ENCODE results near the gene PIP4K2A. TPM values are rescaled to one million over a fixed set of nuclear protein-coding genes. Genes with fewer than 3 reads are reported as not detected.

PIP4K2A gene
- total and polyA plus RNA-seq, 2 experiments from 2014 or later: 16.5 to 31.1 TPM

DNA sequence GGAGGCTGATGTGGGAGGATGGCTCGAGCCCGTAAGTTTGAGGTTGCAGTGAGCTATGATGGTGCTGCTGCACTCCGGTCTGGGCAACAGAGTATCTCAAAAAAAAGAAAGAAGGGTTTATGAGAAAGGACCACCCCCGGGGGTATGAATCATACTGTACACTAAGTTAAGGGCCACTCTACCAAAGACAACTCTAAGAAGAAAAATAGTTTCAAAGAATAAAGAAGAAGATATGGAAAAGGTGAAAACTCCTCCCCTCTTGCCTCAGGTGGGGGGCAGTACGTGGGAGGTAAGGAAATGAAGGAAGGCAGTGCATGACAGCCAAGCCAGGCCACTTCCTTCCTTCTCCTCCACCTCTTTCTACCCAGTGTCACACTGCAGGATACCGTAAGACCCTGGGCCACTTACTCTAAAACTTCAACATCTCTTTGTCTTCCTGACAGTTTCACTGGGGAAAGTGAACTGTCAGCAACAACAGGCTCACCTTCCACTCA, 61.3 kb downstream of the PIP4K2A start:
- Histone ChIP-seq H3K27me3 (no peaks in the 10 kb centered on the region), H3K79me2 (peaks cover 26% of the 10 kb centered on the region), H2AFZ (no peak overlapping the region), H3K4me1 (ENCODE audit: insufficient read depth) (peaks cover 3% of the 10 kb centered on the region), H3K36me3 (replicated peaks; ENCODE audit: insufficient read depth, low read depth) (no peaks in the 10 kb centered on the region), H3K4me3 (no peak overlapping the region), H3K9me3 (ENCODE audit: low read depth) (no peaks in the 10 kb centered on the region), H4K20me1 (ENCODE audit: insufficient read depth, poor library complexity, severe bottlenecking) (no peaks in the 10 kb centered on the region), H3K27ac (no peak overlapping the region), H3K9me2 (replicated peaks; ENCODE audit: insufficient read depth) (no peaks in the 10 kb centered on the region), H3K4me2 (no peak overlapping the region)
- WGBS (ENCODE audit: low lambda C conversion rate, missing lambda C conversion rate): 84% methylated on average over 6 of the region's 6 CpGs
- TF ChIP-seq, protein P1, sequence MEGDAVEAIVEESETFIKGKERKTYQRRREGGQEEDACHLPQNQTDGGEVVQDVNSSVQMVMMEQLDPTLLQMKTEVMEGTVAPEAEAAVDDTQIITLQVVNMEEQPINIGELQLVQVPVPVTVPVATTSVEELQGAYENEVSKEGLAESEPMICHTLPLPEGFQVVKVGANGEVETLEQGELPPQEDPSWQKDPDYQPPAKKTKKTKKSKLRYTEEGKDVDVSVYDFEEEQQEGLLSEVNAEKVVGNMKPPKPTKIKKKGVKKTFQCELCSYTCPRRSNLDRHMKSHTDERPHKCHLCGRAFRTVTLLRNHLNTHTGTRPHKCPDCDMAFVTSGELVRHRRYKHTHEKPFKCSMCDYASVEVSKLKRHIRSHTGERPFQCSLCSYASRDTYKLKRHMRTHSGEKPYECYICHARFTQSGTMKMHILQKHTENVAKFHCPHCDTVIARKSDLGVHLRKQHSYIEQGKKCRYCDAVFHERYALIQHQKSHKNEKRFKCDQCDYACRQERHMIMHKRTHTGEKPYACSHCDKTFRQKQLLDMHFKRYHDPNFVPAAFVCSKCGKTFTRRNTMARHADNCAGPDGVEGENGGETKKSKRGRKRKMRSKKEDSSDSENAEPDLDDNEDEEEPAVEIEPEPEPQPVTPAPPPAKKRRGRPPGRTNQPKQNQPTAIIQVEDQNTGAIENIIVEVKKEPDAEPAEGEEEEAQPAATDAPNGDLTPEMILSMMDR (IDR thresholded peaks at IDR 0.05; ENCODE audit: poor library complexity): no peak
- TF ChIP-seq EZH2phosphoT487 (IDR thresholded peaks at IDR 0.05; ENCODE audit: low read depth, severe bottlenecking, unreplicated experiment) (no peak), EZH2 (IDR thresholded peaks at IDR 0.05; ENCODE audit: borderline replicate concordance) (no peak)
- DNase-seq (ENCODE audit: low spot score): no peak

DNA sequence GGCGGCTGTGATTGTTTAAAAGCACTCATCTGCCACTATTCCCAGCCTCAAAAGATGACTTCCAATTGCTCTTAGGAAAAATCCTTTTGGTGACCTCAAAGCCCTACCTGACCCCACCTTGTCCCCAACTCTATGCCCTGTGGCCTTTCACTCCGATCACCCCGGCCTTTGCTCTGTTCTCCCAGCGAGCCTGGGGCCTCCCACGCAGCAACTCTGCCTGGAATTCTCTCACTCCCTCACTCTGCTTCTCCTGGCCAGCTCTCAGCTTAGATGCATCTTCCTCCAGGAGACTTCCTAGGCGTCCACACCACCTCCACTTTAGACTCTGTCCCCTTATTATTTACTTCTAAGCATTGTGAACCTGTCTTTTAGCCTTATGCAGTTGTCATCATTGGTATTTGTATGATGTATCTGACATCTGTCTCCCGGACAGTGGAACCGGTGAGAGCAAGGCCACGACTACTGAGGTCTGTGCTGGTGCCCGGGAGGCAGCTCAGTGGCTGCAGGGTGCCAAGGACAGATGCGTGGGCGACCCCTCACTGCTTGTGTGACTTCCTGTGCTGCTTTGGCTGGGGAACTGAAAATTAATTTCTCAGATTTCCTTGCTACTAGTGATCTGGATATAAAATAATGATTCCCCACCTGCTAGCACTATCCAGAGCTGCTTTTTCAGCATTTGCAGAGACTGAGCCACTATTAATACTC, 63.0 kb downstream of the PIP4K2A start:
- Histone ChIP-seq H3K36me3 (replicated peaks; ENCODE audit: insufficient read depth, low read depth) (no peaks in the 10 kb centered on the region), H3K4me3 (no peak overlapping the region), H4K20me1 (ENCODE audit: insufficient read depth, poor library complexity, severe bottlenecking) (no peaks in the 10 kb centered on the region), H3K4me1 (ENCODE audit: insufficient read depth) (peaks cover 9% of the 10 kb centered on the region), H3K9me3 (ENCODE audit: low read depth) (no peaks in the 10 kb centered on the region), H3K79me2 (peaks cover 32% of the 10 kb centered on the region), H3K4me2 (no peak overlapping the region), H3K9me2 (replicated peaks; ENCODE audit: insufficient read depth) (no peaks in the 10 kb centered on the region), H2AFZ (no peak overlapping the region), H3K27ac (no peak overlapping the region), H3K27me3 (no peaks in the 10 kb centered on the region)
- TF ChIP-seq EZH2phosphoT487 (IDR thresholded peaks at IDR 0.05; ENCODE audit: low read depth, severe bottlenecking, unreplicated experiment): no peak
- no peak for TF ChIP-seq EZH2 (IDR thresholded peaks at IDR 0.05; ENCODE audit: borderline replicate concordance)
- TF ChIP-seq, protein P1 (IDR thresholded peaks at IDR 0.05; ENCODE audit: poor library complexity): no peak
- WGBS (ENCODE audit: low lambda C conversion rate, missing lambda C conversion rate): 84% methylated on average over 12 of the region's 12 CpGs
- DNase-seq (ENCODE audit: low spot score): no peak

DNA sequence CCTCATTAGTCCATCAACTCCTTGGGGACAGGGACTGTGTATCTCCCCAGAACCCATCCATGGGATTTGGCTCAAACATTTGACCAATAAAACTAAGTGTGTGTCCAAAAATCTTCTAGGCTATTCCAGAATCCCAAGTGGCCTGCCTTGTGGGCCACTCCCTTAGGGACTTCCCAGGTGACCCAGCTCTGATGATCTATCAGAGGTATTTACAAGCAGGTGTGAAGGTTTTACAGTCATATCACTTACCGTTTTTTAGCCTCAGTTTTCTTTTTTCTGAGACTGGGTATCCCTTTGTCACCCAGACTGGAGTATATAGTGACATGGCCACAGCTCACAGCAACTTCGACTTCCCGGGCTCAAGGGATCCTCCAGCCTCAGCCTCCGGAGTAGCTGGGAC, 64.4 kb downstream of the PIP4K2A start:
- peaks cover 43% of the 10 kb centered on the region for H3K79me2 ChIP-seq
- H3K36me3 ChIP-seq (replicated peaks; ENCODE audit: insufficient read depth, low read depth): no peaks in the 10 kb centered on the region
- H3K4me3 ChIP-seq: no peak overlapping the region
- TF ChIP-seq, protein P1 (IDR thresholded peaks at IDR 0.05; ENCODE audit: poor library complexity): no peak
- no peak for TF ChIP-seq EZH2phosphoT487 (IDR thresholded peaks at IDR 0.05; ENCODE audit: low read depth, severe bottlenecking, unreplicated experiment)
- TF ChIP-seq EZH2 (IDR thresholded peaks at IDR 0.05; ENCODE audit: borderline replicate concordance): no peak
- no peak for DNase-seq (ENCODE audit: low spot score)
- no peak overlapping the region for H3K4me2 ChIP-seq
- no peaks in the 10 kb centered on the region for H3K27me3 ChIP-seq
- no peaks in the 10 kb centered on the region for H3K9me3 ChIP-seq (ENCODE audit: low read depth)
- H3K9me2 ChIP-seq (replicated peaks; ENCODE audit: insufficient read depth): no peaks in the 10 kb centered on the region
- H3K4me1 ChIP-seq (ENCODE audit: insufficient read depth): peaks cover 9% of the 10 kb centered on the region
- H2AFZ ChIP-seq: no peak overlapping the region
- 94% methylated on average over 4 of the region's 4 CpGs for WGBS (ENCODE audit: low lambda C conversion rate, missing lambda C conversion rate)
- H4K20me1 ChIP-seq (ENCODE audit: insufficient read depth, poor library complexity, severe bottlenecking): no peaks in the 10 kb centered on the region
- no peak overlapping the region for H3K27ac ChIP-seq
